MM.1S (cell line): ENCODE measurements around the gene ADAM23.

Experiments
- DNase-seq: peaks from one replicate; pipeline ENCODE4 v3.0.0-alpha.2; 2015
- H2AFZ ChIP-seq: fragments of 300-600 bp; sonication (generic); 2 replicates; pipeline ENCODE4 v1.6.0; 2016; ENCODE audit warnings: antibody characterized with exemption, low read length
- H3F3A ChIP-seq: fragments of 300-600 bp; sonication (generic); 2 replicates; pipeline ENCODE4 v1.6.1; 2016; ENCODE audit warnings: mild to moderate bottlenecking, antibody characterized with exemption, low read length, moderate library complexity, mixed read lengths; ENCODE audit not compliant: insufficient read depth
- H3K27ac ChIP-seq: fragments of 300-600 bp; sonication (generic); 2 replicates; pipeline ENCODE4 v1.5.1; 2016; ENCODE audit warnings: mild to moderate bottlenecking, low read length
- H3K27me3 ChIP-seq: fragments of 300-600 bp; sonication (generic); replicated peaks from 2 replicates; pipeline ENCODE4 v1.6.0; 2016; ENCODE audit warnings: low read length; ENCODE audit not compliant: insufficient read depth
- H3K36me3 ChIP-seq: fragments of 300-600 bp; sonication (generic); replicated peaks from 2 replicates; pipeline ENCODE4 v1.6.1; 2016; ENCODE audit warnings: mild to moderate bottlenecking, low read length, mixed read lengths; ENCODE audit not compliant: insufficient read depth
- H3K4me1 ChIP-seq: fragments of 300-600 bp; sonication (generic); 2 replicates; pipeline ENCODE4 v1.6.1; 2016; ENCODE audit warnings: low read length, mixed read lengths
- H3K4me2 ChIP-seq: fragments of 300-600 bp; sonication (generic); 2 replicates; pipeline ENCODE4 v1.6.0; 2016; ENCODE audit warnings: low read depth, low read length
- H3K4me3 ChIP-seq: fragments of 300-600 bp; sonication (generic); 2 replicates; pipeline ENCODE4 v1.5.1; 2016; ENCODE audit warnings: low read length, mixed read lengths
- H3K79me2 ChIP-seq: fragments of 300-600 bp; sonication (generic); 2 replicates; pipeline ENCODE4 v1.6.1; 2016; ENCODE audit warnings: mixed run types, low read length, mixed read lengths
- H3K9ac ChIP-seq: fragments of 300-600 bp; sonication (generic); 2 replicates; pipeline ENCODE4 v1.6.1; 2016; ENCODE audit warnings: low read length, mixed read lengths
- H3K9me2 ChIP-seq: fragments of 300-600 bp; sonication (generic); replicated peaks from 2 replicates; pipeline ENCODE4 v1.6.1; 2016; ENCODE audit warnings: mild to moderate bottlenecking, low read length, mixed read lengths; ENCODE audit not compliant: insufficient read depth
- H3K9me3 ChIP-seq: fragments of 300-600 bp; sonication (generic); replicated peaks from 2 replicates; pipeline ENCODE4 v1.6.1; 2016; ENCODE audit warnings: mild to moderate bottlenecking, low read length, mixed read lengths; ENCODE audit not compliant: insufficient read depth
- H4K20me1 ChIP-seq: fragments of 300-600 bp; sonication (generic); 2 replicates; pipeline ENCODE4 v1.6.1; 2016; ENCODE audit warnings: mild to moderate bottlenecking, low read length, moderate library complexity, mixed read lengths; ENCODE audit not compliant: insufficient read depth
- CTCF ChIP-seq: fragments of 300-600 bp; sonication (generic); IDR thresholded peaks from 2 replicates; pipeline ENCODE4 v1.5.1; 2016; ENCODE audit warnings: antibody characterized with exemption, low read length, mixed read lengths
- EZH2 ChIP-seq: fragments of 300-600 bp; sonication (generic); optimal IDR thresholded peaks from 2 replicates; pipeline ENCODE3; 2017; ENCODE audit warnings: low read depth, mild to moderate bottlenecking, antibody characterized with exemption, low read length, mixed read lengths
- EZH2phosphoT487 ChIP-seq: fragments of 300-600 bp; sonication (generic); IDR thresholded peaks from 2 replicates; pipeline ENCODE4 v1.6.1; 2018; ENCODE audit warnings: antibody characterized with exemption, low read length

Gene ADAM23

GRCh38 chr2:206462240-206462854 lies 19.0 kb downstream of the ADAM23 start:
- Histone ChIP-seq H2AFZ (no peak overlapping the region), H3K36me3 (no peaks in the 10 kb centered on the region), H4K20me1 (no peaks in the 10 kb centered on the region), H3F3A (peaks cover 6% of the 10 kb centered on the region), H3K27me3 (no peaks in the 10 kb centered on the region), H3K4me3 (no peak overlapping the region), H3K9me3 (no peaks in the 10 kb centered on the region), H3K4me2 (no peak overlapping the region), H3K9me2 (no peaks in the 10 kb centered on the region), H3K79me2 (no peaks in the 10 kb centered on the region), H3K4me1 (peaks cover 11% of the 10 kb centered on the region), H3K9ac (no peak overlapping the region), H3K27ac (no peak overlapping the region)
- TF ChIP-seq CTCF: no peak
- no peak for DNase-seq

- no peaks in the 10 kb centered on the region for H3K79me2 ChIP-seq
- no peak overlapping the region for H2AFZ ChIP-seq
- H3K27ac ChIP-seq: no peak overlapping the region
- H3K4me3 ChIP-seq: no peak overlapping the region
- H3K9me2 ChIP-seq: no peaks in the 10 kb centered on the region
- no peak overlapping the region for H3K4me2 ChIP-seq
- H3K9me3 ChIP-seq: no peaks in the 10 kb centered on the region
- no peaks in the 10 kb centered on the region for H3K36me3 ChIP-seq
- no peaks in the 10 kb centered on the region for H3K27me3 ChIP-seq
- no peaks in the 10 kb centered on the region for H3F3A ChIP-seq
- H3K4me1 ChIP-seq: no peaks in the 10 kb centered on the region
- TF ChIP-seq CTCF: no peak
- no peak for TF ChIP-seq EZH2phosphoT487
- TF ChIP-seq EZH2: no peak
- no peak overlapping the region for H3K9ac ChIP-seq
- no peaks in the 10 kb centered on the region for H4K20me1 ChIP-seq
- no peak for DNase-seq
These were observed 20.4 kb downstream of the ADAM23 start for GRCh38 chr2:206463685-206464084.

- H3K27me3 ChIP-seq: no peaks in the 10 kb centered on the region
- no peak for TF ChIP-seq CTCF
- no peak for TF ChIP-seq EZH2
- TF ChIP-seq EZH2phosphoT487: no peak
These were observed 21.3 kb downstream of the ADAM23 start for GRCh38 chr2:206464597-206464996.

More at GRCh38 chr2:206464597-206464996, 21.3 kb downstream of the ADAM23 start:
- no peak overlapping the region for H3K9ac ChIP-seq
- H2AFZ ChIP-seq: no peak overlapping the region
- no peaks in the 10 kb centered on the region for H4K20me1 ChIP-seq
- H3K4me2 ChIP-seq: no peak overlapping the region
- no peaks in the 10 kb centered on the region for H3K79me2 ChIP-seq
- DNase-seq: no peak
- no peak overlapping the region for H3K4me3 ChIP-seq
- H3K27ac ChIP-seq: no peak overlapping the region
- H3F3A ChIP-seq: no peaks in the 10 kb centered on the region
- H3K4me1 ChIP-seq: no peaks in the 10 kb centered on the region
- H3K9me2 ChIP-seq: no peaks in the 10 kb centered on the region
- no peaks in the 10 kb centered on the region for H3K9me3 ChIP-seq
- H3K36me3 ChIP-seq: no peaks in the 10 kb centered on the region
